Limb (tissue), 2 donors: Measurements from ENCODE around the gene SNAP47.

ENCODE experiments used
- DNase-seq, 2 donors: peaks; one replicate each; pipeline ENCODE4 v3.0.0-alpha.2; 2016; ENCODE audit errors: extremely low spot score in 2 of 2

Gene SNAP47

DNA sequence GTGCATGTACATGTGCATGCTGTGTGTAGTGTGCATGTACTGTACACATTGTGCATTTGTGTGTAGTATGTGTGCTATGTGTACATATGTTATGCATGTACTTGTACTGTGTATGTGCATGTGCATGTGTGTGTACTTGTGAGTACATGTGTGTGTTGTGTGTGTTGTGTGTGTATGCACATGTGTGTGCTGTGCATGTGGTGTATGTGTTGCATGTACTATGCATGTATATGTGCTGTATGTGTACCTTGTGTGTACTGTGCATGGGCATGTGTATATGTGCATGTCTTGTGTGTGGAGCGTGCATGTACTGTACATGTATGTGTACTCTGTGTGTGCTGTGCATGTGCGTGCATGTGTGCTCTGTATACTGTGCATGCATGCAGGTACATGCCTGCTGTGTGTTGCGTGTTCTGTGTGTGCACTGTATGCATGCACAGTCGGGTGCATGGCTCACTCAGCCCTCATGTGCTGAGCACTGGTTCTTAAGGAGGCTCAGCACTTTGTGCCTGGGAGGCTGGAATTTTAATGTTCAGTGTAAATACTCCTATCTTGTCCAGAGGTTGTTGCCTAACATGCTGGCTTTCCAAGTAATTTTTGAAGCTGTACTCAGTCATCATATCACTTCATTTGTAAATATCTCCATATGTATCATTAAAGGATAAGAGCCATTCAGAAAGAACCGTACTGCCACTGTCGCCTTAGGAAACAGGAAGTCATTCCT, 32.3 kb downstream of the SNAP47 start:
- DNase-seq, result no peak

DNA sequence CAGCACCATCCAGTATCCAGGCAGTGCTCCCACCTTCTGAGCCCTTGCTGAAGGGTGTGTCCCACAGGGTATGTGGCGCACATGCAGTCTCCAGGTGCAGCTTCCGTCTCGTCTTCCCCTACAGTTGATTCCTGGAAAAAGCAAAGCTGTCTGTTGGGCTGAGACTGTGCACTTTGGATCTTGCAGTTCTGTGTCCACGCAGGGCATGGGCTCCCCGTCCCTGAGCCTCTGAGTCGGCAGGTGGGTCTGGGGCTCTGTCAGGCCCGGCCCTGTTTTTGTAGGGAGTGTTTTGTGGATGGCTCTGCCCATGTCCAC, 32.8 kb downstream of the SNAP47 start:
- no peak for DNase-seq

DNA sequence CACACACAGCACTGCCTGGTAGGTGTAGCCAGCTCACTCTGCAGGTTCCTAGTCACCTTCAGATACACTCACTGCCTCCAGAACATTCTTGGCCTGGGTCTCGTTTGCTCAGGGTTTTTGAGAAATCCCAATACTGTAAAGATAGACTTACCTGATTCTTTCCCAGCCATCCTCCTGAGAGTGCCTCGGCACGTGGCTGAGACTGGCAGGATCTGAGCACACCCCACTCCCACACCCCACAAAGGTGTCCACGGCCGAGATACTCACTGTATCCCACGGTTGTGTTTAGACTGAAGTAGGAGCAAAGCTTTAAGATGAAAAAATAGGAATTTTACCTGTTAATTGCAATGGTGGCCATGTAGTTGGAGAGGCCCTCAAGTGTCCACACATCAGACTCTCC, 33.4 kb downstream of the SNAP47 start:
- DNase-seq, result no peak

DNA sequence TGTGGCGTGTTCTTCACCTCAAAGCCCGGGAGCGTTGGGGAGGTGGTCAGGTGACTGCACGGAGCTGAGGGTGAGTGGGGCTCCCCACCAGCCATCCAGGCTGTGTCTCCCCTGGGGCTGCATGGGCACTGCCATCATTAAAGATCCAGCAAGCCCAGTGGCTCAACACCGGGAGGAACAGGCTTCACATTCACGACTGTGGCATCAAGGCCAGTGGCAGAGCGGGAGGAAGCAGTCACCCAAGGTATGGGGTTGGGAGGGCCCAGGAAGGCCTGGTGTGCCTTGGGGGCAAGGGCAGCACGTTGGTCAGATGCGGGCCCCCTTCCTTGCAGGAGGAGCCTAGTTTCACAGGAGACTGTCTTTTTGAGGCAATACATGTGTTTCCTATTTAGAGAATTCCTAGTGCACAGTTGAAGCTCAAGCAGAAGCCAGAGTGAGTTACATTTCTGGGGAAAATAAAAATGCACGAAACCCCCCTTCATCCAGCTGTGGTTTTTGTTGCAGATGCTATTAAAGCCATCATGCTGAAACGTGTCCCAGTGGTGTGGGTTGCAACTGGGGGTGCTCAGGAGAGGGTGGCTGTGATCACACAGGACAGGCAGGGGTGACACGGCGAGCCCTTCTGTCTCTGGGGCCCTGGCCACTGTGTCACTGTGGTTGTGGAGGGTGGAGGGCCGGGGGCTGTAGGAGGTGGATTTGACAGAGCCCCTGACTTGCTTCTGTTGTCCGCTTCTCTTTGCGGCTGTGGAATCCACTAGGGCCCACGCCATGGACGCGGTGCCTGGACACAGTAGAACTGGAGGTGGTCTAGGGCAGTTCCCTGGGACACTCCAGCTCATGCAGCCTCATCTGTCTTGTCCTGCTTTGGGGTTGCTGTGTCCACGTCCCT, 34.1 kb downstream of the SNAP47 start:
- no peak for DNase-seq

DNA sequence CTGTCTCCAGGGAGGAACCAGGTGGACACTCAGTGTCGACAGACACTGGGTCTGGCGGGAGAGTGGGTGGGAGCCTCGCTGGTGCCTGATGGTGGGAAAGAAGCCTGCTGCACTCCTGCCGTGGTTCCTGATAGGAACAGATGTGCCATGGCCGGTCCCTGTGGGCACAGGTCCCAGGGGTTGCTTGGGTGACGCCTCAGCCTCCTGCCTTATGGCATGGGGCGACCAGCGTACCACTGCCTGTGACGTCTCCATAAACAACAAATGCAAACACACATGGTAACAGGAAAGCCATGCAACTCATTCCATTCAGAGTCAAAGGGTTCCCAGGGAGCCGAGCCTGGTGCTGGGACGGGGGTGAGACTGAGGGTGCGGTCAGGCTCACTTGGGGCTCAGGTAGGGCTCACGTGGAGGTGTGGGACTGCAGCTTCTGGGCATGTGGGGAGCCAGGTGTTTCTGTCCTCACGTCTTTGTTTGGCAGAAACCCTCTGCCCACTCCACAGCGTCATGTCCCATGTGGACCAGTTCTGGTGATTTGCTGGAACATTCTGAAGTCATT, 34.8 kb downstream of the SNAP47 start:
- DNase-seq, result no peak

DNA sequence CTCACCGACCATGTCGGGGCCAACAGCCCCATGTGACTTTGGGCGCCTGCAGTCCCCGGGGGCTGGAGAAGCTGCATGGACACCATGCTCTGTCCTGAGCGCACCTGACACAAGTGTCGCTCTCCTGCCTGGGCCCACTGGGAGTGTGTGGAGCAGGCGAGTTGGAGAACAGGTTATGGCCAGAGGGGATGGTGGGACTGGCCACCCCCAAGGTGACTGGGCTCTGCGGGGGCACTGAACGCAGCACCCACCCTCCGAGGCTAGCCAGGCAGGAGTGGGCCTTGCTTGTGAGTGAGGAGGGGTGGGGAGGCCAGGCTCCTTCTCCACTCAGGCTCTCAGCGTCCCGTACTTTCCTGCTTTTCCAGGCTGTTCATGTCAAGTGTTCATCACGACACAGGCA, 35.6 kb downstream of the SNAP47 start:
- no peak for DNase-seq

DNA sequence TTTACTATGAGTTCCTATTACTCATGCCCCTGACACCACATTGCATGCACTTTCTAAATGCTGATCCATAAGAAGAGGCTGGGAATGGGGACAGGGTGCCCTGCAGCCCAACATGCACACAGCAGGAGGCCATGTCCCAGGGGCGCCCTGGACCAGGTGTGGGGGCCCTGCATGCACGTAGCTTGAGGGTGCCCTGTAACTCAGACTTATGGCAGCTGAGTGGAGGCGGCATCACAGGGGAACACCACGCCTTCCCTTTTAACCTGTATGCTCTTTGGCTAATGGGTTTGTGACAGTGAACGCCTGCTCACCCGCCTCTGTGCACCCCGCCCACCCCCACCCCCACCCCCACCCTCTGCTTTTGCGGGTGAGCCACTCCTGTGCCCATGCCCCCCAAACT, 36.1 kb downstream of the SNAP47 start:
- no peak for DNase-seq

DNA sequence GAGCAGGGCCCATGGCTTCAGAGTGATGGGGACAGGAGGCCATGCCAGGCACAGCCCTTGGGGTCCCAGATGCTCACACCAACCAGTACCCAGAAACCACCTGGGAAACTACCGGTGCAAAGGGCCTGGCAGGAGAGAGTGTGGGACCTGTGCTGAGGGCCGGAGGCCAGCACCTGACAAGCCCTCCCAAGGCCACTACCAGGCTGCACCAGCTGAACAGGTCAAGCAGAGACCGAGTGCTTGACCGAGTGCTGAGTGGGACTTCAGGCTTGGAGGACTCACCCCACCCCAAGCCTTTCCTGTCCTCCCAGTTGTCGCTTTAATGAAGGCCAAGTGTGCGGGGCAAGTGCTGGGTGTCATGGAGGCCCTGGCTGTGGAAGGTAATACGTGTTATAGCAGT, 36.5 kb downstream of the SNAP47 start:
- no peak for DNase-seq

DNA sequence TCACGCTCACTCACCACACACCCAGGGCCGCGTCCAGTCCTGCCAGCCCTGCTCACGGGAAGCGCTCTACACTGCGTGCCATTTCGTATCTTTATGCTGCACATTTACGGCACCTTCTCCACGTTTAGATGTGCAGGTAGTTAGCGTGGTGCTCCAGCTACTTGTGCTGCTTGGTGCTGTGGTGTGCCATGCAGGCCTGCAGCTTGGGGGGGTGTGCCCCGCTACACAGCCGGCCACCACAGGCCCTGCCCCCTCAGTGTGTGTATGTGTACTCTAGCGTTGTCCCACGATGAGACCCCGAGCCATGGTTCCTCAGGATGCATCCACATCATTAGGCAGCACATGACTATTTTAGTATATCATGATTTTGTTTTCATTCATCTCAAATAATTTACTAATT, 38.3 kb downstream of the SNAP47 start:
- no peak for DNase-seq

DNA sequence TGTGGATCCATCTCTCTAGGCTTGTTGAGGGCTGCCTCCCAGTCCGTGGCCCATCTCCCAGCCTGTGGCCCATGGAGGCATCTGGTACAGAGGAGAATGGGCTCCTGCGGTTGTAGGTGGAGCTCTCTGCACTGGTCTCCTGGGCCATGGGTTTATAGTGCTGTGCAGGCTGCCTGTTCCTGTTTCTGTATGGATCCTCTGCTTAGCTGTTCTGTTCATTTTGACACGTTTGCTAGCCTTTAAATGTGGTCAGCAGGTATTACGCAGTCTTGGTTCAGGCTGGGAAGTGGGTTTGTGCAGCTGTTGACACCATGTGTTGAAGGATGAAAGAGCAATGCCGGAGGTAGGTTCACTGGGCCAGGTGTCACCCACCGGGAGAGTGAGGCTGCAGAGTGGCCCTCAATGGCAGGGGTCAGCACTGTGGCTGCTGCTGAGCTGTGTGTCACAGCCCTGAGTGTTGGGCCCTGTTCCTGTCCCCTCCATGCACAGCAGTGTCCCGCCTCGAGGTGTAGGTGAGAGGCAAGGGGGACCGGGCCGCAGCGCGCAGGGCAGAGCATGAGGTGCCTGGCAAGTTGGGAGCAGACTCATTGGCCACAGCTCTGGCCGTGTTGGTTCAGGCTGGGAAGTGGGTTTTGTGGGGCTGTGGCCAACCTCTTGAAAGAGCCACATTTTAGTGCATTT, 39.0 kb downstream of the SNAP47 start:
- no peak for DNase-seq

DNA sequence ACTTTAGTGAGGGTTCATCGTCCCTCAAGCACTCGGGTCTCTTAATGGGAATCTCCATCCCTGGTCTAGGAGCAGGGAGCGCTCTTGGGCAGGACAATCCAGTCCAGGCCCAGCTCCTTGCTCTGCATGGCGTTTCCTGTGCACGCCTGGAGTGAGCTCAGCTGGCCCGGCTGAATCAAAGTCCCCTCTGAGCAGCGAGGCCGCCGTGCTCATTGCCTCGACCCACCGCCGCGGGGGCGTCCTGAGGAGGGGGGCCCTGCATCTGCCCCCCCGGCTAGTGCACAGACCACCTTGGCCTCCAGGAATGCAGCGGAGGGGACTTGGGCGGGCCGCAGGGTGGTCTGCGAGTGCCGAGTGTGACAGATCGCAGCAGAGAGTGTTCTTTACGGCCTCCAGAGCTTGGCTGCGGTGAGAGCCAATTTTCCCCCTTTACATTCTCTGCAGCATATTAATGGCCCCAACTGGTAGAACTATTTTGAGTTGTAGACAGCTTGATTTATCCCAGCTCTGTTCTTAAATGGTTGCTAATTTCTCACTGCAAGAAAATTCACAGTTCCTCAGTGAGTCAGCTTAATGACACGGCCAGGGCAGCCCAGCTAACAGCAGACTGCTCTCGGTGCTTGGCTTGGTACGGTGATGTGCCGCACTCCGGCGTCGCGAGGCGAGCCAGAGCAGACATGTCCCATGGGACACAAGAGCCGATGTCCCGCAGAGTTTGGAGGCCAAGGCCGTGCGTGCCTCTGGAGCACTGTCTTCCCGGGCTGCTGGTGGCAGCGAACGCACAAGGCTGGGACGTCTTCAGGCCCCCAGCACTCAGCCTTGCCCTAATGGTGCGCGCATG, 39.8 kb downstream of the SNAP47 start:
- DNase-seq, result peak; percentile 51 to 61

DNA sequence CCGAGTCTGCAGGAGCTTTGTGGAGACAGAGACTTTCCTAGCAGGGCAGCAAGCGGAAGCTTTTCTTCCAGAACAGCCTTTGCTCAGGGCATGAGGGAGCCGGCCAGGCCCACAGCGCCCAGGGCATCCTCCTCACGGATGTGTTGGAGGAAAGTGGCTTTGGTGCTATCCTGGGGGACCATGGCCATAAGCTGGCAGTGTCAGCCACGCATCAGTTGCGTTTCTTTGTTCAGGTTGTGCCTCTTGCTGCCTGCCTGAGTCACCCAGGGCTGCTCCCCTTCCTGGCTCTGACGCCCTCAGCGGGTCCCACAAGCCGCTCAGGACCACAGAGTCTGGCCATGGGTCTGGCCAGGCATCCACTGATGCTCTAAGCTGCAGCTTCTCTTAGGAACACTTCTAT, 40.6 kb downstream of the SNAP47 start:
- DNase-seq, result no peak

DNA sequence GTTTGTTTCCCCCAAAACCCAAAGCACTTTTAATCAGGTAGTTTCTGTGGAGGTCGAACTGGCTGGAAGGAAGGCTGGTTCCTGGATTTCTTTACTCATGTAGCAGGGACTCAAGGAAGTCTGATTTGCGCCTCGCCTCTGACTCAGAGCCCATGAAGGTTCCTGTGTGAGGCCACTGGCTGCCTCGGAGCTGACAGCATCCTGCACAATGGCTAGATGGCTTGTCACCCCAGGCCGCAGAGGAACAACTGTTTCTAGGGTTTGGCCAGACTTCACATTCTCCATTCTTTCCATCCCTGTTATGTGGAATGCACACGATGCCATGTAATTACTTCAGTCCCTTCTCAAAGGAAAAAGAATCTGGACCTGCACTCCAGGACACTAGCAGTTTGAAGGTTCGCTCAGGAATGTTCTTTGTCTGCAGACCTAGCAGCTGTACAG, 41.1 kb downstream of the SNAP47 start:
- no peak for DNase-seq

DNA sequence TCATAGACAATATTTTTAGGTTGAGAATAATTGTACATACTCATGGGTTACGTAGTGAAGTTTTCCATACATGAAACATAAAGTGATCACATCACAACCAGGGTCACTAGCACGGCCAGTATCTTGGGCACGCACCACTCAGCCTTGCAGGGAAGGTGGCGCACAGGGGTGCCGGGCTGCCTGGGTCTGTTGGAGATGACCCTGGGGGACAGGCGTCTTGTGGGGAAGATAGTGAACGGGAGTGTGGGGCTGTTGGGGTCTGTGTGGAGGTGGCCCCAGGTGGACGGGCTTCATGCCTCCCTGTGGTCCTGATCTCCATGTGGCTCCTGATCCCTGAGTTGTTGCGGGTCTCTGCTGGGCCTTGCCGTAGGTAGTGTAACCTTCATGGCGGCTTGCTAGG, 41.9 kb downstream of the SNAP47 start:
- no peak for DNase-seq

DNA sequence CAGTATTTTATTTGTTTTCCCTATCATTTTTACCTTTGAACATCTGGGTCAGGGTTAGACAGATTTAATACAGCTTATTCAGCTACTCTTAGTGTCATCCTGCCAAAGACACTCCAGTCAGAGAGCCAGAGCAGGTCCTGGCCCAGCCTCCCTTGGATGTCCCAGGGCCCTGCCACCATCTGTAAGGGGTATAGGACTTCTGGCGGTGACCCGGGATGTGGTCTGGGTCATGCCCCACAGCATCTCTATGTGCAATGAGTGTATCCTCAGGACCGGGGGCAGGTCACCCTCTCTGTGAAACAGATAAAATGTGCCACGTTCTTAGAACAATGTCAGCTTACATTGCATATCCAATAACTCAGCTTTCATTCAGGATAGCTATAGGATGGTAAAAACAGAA, 42.4 kb downstream of the SNAP47 start:
- no peak for DNase-seq

DNA sequence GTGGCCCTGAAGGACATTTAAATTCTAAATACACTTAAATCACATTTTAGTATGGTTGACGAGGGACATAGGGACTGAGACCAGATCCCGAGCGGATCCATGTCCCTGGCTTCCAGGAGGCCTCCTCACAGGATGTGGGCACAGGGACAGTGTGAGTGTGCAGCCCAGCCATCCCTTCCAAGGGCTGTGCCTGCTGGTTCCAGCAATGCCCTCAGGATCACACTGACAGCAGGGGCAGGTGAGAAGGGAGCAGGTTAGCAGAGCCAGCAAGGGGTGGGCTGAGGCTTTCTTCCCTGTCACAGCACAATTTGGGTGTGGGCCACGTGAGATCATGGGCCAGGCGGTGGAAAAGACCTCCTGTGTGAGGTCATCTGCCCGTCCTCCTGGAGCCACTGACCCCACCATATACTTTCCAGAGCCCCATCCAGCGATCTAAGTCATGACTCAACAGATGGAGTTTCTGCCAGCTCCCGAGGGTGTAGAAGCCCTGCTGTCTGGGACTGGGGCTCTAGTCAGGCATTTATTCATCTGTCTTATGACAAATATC, 43.2 kb downstream of the SNAP47 start:
- no peak for DNase-seq

DNA sequence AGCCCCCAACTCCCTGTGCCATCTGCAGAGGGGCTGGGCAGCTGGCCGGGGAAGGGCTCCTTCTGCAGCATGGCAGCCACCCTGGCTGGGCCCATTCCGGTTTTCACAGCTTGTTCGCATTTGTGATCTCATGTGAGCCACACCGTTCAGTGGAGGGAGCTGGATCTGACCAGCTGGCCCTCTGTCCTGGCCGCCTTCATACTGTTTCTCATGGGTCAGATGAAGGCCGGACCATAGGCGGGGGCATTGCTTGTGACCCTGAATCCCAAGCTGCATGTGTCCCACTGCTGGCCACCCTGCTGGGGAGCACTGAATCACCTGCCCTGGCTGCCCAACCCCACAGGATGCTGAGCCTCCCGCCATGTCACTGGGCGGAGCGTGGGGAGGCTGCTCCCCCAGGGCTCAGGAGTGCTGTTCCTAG, 43.8 kb downstream of the SNAP47 start:
- no peak for DNase-seq

DNA sequence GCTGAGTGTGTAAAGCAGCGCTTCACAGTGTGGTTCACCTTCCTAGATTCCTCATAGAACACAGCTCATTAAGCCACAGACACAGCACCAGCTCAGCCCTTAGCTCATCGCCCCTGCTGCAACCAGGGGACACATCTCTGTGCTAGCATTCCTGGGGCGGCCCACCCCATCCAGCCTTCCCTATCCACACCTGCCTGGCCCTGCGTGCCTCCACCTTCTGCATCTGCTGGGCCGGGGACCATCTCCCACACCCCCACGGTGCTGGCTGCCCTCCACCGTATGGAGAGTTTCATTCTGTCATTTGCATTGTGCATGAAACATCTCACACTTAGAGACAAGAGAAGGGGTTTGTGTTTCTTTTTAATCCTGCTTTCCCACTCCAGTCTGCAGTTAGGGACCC, 44.5 kb downstream of the SNAP47 start:
- no peak for DNase-seq

DNA sequence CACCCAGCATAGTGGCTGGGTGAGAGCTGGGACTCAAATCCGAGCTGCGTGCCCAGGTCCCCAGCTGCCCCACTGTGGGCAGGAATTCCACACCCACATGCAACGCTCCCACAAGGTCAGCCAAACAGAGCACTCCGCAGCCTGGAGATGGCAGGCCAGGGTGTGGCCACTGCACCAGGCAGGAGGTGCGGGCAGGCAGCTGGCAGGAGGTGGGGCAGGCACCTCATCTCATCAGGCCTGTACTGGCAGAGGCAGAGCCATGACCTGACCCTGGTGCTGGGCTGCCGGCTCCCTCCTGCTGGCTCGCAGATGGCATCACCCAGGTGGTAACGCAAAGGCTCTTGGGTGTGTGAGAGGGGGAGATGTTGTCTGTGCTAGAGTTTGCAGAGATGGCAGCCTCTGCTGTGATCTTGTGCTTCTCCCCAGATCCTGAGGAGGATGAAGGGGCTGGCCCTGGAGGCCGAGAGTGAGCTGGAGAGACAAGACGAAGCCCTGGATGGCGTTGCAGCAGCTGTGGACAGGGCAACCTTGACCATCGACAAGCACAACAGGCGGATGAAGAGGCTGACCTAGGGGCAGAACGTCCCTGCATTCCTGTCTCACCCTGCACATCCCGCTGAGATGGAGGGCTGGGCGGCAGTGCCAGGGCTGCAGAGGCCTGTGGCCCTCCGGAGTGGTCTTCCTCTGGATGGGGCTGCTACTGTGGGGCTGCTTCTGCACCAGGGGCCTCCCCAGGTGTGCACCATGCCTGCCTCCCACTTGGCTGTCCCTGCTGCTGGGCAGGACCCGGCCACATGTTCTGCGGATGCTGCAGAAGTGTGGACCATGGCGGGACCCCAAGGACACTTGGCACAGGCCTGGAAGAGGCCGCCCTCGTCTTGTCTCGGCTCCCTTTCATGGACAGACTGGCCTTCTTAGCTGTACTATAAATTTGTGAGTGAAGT, 45.1 kb downstream of the SNAP47 start:
- DNase-seq, result no peak
